AG09319 (cell line): ENCODE results near the gene SPATA3.

Experiments
- DNase-seq: peaks from one replicate; pipeline ENCODE4 v3.0.0-alpha.2; 2010; ENCODE audit warnings: low read depth; ENCODE audit errors: extremely low read depth
- TF ChIP-seq, protein P1 (sequence below): IDR thresholded peaks from 2 replicates; pipeline ENCODE4 v1.5.1; 2011; ENCODE audit warnings: low read depth, mild to moderate bottlenecking, inconsistent platforms, low read length, moderate library complexity

The SPATA3 gene

DNA sequence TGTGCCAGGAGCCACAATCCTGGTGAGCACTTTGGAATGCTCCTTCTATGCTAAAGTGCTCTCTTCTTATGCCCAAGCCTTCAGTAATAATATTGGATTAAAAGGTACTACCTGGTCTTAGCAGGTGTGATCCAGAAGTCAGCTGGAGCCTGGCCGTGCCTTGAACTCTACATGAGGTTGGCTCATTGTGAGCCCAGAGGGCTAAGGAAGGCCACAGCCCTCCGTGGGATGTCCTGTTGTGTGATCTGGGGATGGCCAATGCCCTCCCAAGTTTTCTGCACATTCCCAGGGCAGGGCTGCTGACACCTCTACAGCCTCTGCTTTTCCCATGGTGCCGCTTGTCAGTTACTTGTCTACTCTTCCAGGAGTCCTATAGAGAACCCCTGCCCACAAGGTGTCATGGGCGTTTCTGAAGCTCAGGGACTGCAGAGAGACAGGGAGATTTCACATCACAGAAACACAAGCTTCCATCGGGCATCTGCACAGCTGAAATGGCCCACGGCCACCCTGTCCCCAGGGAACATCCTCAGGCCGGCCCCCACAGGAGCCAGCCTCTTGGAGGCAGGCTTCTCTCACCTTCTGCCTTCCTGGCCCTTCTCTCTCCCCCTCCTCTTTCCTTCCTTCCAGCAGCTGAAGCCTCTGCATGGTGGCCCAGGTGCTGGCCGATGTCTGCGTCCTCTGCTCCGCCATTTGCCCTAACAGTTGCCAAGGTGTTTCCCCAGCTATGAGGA is 43.5 kb upstream of the SPATA3 start:
- TF ChIP-seq, protein P1, sequence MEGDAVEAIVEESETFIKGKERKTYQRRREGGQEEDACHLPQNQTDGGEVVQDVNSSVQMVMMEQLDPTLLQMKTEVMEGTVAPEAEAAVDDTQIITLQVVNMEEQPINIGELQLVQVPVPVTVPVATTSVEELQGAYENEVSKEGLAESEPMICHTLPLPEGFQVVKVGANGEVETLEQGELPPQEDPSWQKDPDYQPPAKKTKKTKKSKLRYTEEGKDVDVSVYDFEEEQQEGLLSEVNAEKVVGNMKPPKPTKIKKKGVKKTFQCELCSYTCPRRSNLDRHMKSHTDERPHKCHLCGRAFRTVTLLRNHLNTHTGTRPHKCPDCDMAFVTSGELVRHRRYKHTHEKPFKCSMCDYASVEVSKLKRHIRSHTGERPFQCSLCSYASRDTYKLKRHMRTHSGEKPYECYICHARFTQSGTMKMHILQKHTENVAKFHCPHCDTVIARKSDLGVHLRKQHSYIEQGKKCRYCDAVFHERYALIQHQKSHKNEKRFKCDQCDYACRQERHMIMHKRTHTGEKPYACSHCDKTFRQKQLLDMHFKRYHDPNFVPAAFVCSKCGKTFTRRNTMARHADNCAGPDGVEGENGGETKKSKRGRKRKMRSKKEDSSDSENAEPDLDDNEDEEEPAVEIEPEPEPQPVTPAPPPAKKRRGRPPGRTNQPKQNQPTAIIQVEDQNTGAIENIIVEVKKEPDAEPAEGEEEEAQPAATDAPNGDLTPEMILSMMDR = no peak

DNA sequence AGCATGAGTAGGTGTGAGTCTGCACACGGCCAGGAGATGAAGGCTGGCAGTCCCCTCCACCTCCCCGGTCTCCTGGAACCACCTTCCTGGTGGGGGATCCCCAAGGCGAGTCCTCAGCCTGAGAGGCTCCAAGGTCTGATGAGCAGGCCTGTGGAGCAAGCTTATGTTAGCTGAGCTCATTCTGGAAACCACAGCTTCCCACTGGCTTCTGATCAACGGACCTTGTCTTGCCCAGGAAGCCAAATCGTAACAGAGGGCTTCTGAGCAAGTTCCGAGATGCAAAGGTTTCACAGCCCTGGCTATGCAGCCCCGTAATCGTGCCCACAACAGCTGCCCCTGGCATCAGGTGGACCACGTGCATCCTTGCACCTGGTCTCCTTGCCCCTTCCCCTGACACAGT is 42.1 kb upstream of the SPATA3 start:
- DNase-seq = no peak
- TF ChIP-seq, protein P1 = no peak

More for the DNA sequence above, 43.5 kb upstream of the SPATA3 start:
- DNase-seq = no peak

DNA sequence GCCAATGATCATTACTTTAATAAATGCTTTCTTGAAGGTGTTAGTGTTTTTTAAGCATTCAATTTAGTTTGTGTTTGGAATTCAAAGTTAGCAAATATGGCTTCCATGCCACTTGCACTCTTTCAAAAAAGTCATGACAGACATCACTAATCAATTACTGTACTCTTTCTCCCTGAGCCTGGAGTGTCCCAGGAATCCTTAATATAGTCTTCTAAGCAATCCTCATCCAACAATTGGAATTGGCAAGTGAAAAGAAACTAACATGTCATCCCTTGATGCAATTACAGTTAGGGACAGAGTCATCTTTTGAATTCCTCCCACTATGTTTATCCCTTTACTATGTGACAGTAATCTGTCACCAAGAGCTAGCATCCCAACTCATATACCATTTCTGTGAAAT is 41.2 kb upstream of the SPATA3 start:
- TF ChIP-seq, protein P1 = no peak
- no peak for DNase-seq

DNA sequence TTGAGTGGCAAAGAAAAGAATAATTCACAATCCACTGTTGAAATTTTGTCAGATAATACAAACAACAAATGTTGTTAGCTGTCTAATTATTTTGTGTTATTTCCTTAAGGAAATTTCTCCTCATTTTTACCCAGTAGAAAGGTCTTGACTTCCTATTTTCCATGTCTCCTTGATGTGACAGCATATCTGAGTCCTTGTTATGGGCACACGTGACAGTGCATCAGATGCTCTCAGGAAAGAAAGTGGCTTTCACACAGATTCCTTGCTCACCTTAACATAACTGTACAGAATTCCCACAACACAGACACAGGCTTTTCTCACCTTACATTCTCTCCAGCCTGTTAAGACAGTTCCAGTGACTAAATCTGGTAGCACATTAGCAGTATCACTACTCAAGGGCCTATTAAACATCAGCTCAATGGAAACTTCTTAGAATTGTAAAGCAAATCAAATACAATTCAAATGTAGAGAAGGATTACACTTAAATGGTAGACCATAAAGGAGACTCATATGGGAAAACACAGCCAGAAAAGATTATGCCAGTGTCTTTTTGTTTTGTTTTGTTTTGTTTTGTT is 40.7 kb upstream of the SPATA3 start:
- TF ChIP-seq, protein P1 = no peak
- no peak for DNase-seq

DNA sequence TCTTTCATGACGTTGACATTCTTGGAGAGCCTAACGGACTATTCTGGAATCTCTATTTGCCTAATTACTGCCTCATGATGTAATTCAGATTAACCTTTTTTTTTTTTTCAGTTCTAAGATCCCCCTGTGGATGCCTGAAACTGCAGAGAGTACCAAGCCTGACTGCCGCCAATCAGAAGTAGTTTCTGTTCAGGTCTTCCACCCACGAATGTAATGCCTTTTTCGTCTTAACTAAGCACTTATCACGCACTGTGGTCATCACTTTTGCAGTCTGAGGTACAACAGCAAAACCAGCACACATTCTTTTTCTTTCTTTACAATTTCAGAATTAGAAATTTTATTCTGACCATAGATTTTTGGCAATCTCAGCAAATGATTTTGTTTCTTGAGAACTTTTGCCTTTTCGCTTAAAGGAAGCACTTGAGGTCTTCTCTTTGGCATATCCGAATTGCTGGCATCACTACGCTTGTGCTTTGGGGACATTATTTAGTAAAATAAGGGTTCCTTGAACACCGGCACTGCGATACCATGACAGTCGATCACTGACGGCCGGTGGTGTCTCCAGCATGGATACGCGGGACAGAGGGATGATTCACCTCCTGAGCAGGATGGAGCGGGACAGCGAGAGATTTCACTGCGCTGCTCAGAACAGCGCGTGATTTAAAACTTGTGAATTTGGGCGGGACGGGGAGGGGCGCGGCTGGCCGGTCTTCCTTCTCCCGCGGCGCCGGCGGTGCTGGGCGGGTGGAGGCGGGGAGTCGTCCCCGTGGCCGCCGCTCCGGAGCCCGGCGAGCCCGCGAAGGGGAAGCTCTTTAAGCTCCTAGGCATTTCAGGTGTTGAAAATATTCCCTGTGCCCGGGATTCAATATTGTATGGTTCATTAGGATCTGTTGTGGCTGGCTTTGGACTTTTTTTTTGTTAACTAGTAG is 38.8 kb upstream of the SPATA3 start:
- no peak for DNase-seq
- TF ChIP-seq, protein P1 = no peak

DNA sequence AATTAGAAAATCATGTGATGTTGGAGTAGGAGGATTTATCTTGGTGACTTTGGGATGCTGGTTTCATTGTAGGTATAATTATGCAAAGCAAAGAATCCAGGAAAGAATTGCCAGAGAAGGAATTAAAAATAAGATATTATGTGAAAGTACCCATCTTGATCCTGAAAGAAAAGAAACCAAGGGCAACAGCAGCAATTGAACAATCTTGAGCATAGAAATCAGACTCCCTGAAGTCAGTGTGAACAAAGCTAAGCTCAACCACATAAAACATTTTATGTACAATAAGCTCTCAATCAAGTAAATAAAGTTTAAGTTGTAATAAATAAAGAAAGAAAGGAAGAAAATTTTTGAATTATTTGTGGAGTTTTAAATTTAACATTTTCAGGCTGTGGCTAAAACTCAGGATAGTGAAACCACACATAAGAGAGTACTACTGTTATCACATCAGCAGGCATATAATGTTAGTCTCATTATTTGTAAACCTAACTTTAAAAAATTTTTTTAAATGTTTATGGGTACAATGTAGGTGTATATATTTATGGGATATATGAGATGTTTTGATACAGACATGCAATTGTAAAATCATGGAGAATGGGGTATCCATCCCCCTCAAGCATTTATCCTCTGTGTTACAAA is 38.0 kb upstream of the SPATA3 start:
- TF ChIP-seq, protein P1 = no peak
- no peak for DNase-seq
